Measurements from ENCODE around the gene DNAJC5. TPM values are rescaled to one million over a fixed set of nuclear protein-coding genes. Genes with fewer than 3 reads are reported as not detected.
"Not testable (repeated sequence)": the region's sequence is repeated elsewhere in the genome, so short reads cannot be mapped to it uniquely, and the experiment has no call there.

The DNAJC5 gene
- total RNA-seq, 1 experiment from 2014 or later = 92.0 TPM

DNA sequence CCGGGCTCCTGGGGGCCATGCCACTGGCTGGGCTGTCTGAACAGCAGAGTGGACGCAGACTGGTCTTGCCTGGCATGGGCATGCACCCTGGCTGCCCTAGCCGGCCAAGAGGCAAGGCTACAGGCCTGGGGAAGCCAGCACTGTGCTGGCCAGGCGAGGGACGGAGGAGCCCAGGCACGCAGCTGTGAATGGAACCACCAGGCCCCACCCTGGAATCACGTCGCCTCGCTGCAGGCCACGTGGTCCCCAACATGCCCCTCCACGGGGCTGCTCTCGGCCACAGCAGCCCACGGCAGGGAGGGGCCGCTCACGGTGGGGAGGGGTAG lies 57.2 kb downstream of the DNAJC5 start:
- no peak overlapping the region for H3K4me3 ChIP-seq
- no peaks in the 10 kb centered on the region for H3K27me3 ChIP-seq
- H3K9me3 ChIP-seq = peaks cover 3% of the 10 kb centered on the region; the same call in 1 of the 2 replicates
- DNase-seq = no peak
- peaks cover 45% of the 10 kb centered on the region for H3K36me3 ChIP-seq

DNA sequence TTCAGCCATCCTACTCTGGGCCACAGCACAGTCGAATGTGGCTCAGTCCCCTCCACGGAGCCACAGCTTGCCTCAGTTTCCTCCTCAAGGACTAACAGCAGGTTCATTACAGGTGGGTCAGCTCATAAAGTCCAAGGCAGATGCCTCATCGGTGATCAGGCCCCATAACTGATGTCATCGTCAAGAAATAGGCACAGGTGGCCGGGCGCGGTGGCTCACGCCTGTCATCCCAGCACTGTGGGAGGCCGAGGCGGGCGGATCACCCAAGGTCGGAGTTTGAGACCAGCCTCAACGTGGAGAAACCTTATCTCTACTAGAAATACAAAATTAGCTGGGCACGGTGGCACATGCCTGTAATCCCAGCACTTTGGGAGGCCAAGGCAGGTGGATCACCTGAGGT lies 57.8 kb downstream of the DNAJC5 start:
- no peak overlapping the region for H3K4me3 ChIP-seq
- peaks cover 3% of the 10 kb centered on the region; the same call in 1 of the 2 replicates for H3K9me3 ChIP-seq
- no peak for DNase-seq
- H3K36me3 ChIP-seq = peaks cover 40% of the 10 kb centered on the region
- no peaks in the 10 kb centered on the region for H3K27me3 ChIP-seq

DNA sequence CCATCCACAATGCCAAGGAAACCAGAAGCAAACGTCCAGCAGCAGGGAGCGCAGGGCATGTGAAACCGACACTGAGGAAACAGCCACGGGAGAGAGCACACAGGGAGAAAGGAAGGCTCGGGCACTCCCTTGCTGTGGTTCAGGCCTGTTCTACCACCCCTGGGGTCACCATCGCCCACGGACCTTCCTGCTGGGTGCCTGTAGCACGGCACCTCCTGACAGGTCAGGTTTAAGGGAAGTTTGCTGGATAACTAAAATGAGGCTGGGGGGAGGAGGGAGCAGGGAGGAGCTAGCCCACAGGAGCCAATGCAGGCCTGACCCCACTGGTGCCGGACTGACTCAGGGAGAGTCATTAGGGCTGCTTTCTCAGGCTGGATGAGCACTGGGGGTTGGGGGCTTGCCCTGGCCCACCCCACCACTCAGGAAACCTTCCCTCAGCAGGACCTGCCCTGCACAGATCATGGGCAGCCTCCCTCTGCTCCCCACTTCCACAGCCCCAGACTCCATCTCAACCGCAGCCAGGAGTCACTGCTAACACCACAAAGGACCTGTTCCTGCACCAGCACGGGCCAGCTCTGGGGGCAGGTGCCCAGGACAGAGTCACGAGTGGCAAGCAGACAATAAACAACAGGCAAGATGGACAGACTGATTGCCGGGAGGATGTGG lies 59.0 kb downstream of the DNAJC5 start:
- H3K9me3 ChIP-seq = no peaks in the 10 kb centered on the region
- no peak overlapping the region; the same call in 1 of the 2 replicates for H3K4me3 ChIP-seq
- DNase-seq = no peak
- H3K27me3 ChIP-seq = no peaks in the 10 kb centered on the region
- peaks cover 40% of the 10 kb centered on the region for H3K36me3 ChIP-seq

DNA sequence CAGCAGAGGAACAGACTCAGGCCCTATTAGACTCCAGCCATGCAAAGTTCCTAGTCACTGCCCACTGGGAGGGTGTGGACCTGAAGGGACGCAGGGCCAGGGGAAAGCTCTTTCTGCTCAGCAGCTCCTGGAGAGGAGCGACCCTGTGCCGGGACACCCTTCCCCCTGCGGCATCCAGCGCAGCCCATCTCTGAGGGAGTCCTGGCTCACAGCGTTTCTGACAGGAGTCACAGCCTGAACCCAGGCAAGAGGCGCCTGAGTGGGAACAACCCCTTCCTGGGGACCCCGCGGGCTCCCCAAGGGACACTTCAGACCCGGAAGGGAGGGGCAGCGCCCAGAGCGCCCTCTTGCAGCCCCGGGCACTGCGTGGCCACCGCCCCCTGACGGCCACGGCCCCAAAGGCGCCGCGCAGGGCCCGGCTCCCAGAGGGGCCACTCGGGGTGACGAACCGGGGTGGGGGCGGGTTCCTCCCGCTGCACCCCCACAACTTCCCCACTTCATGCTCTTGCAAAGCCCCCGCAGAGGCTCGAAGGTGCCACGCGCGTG lies 60.4 kb downstream of the DNAJC5 start:
- H3K9me3 ChIP-seq = no peaks in the 10 kb centered on the region
- no peaks in the 10 kb centered on the region for H3K27me3 ChIP-seq
- DNase-seq = peak; percentile 58
- H3K36me3 ChIP-seq = peaks cover 46% of the 10 kb centered on the region
- peak overlapping the region; percentile 98 for H3K4me3 ChIP-seq

DNA sequence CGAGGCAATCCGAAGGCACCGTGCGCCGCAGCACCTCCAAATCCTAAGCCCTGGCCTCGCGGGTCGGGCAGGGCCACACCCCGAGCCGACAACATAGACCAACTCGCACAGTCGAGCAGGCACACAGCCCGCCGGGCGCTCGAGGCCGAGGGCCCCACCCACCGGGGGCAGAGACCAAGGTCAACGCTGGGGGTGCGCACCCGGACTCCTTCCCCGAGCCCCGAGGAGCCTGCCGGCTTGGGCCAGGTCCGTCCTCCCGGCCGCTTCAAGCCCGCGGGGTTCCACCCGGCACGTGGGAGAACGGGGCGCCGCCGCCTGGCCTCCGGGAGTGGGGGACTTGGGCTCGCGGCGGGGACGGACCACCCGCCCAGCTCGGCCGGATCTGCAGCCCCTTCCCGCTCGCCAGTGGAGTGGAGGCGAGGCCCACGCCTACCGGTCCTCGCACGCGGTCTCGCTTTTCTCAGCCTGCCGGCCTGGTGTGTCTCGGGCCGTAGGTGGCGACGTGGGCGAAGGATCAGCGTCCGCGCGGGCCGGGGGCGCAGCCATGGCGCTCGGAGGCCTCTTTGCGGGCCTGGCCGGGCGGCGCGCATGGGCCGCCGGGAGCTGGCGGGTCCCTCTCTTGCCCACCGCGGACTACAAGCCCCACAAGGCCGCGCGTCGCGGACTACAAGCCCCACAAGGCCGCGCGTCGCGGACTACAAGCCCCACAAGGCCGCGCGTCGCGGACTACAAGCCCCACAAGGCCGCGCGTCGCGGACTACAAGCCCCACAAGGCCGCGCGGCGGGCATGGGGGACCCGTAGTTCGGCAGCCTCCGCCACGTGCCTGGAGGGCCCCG lies 61.1 kb downstream of the DNAJC5 start, which contains the start of gene UCKL1:
Gene UCKL1 (minus strand): TSS at position 590 of the 837 bp plus-strand sequence. CDS start 44 bp downstream, at position 546.
- Histone ChIP-seq H3K36me3 (peaks cover 42% of the 10 kb centered on the region), H3K9me3 (no peaks in the 10 kb centered on the region), H3K4me3 (peak within 1 kb of the TSS; percentile 98), H3K27me3 (no peaks in the 10 kb centered on the region)
- DNase-seq = peak; percentile 93

DNA sequence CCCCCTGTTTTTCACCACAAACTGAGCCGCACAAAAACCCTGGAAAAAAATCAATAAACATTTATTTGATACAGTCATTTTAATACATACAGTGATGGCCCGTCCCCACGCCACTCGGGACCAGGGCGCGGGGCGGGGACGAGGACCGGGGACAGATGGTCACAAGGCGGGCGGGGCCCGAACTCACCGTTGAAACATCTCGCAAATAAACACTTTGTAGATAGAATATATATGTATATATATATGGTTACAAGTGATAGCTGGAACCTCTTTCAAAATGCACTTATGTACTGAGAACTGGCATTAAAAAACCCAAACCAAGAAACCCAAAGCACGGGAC lies 61.7 kb downstream of the DNAJC5 start:
- Histone ChIP-seq H3K9me3 (no peaks in the 10 kb centered on the region), H3K4me3 (peak overlapping the region; percentile 98), H3K36me3 (peaks cover 48% of the 10 kb centered on the region), H3K27me3 (no peaks in the 10 kb centered on the region)
- DNase-seq = no peak

DNA sequence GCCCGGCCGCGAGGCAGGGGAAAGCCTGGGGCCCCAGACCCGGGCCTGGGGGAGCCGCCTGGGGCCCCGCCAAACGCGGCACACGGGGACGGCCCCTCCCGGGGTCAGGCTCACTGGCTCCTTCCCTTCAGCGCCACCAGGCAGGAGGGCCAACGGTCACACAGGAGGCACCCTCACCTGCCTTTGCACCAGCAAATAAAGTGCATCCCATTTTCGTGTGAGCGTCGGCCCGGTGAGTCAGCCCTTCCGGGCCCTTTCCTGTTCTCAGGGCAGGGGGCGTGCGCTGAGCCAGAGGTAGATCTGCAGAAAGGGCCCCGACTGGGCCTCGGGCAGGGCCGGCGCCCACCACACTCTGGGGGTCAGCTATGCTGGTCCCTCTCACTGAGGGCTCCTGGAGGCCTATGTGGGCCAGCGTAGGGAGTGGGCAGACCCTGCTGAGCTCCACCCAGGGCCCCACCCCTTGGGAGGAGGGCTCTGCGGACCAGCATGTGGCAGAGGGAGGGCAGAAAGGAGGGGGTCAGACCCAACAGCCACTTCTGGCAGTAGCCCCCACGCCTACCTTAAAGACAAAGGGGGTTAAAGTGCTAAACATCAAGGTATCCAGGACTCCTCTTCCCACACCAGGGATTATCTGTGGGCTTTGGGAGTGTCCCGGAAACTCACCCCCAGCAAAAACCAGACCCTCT lies 62.2 kb downstream of the DNAJC5 start:
- DNase-seq = peak; percentile 86
- peak overlapping the region; percentile 98 for H3K4me3 ChIP-seq
- no peaks in the 10 kb centered on the region for H3K9me3 ChIP-seq

DNA sequence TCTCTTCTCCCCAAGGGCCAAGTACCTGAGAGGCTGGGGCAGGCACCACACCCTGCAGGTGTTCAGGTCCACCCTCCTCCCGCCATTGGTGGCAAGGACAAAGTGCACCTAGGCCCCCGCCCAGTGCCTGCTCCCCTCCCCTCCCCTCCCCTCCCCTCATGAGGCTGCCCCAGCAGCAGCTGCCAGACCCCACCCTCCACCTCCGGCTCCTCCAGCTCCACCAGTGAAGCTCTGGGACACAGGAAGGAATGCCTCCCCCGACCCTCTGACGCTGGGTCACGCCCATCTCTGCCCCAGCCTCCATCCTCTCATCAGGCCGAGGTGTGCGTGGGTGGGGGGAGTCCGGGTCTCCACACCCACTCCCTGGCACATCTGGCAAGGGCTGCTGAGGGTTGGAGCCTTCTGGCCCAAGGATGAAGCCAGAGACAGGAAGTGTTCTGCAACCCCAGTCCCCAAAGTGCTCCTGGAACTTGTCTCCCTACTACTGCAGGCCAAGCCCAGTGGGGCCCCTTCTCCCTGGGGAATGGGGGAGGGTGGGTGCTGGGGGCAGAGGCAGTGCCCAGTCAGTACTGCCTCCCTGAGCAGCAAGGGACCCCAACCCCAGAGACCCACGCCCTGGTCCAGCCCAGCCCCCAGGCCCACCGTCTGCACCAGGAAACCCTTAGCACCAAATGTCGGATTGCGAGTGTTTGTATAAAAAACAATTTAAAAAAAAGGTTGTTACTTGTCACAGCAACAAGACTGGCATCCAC lies 62.9 kb downstream of the DNAJC5 start:
- peak; percentile 93 for DNase-seq
- H3K36me3 ChIP-seq = peaks cover 51% of the 10 kb centered on the region
- no peaks in the 10 kb centered on the region for H3K9me3 ChIP-seq
- peak overlapping the region; percentile 98 for H3K4me3 ChIP-seq
- no peaks in the 10 kb centered on the region for H3K27me3 ChIP-seq

More for the DNA sequence above, 62.2 kb downstream of the DNAJC5 start:
- Histone ChIP-seq H3K36me3 (peaks cover 51% of the 10 kb centered on the region), H3K27me3 (no peaks in the 10 kb centered on the region)

DNA sequence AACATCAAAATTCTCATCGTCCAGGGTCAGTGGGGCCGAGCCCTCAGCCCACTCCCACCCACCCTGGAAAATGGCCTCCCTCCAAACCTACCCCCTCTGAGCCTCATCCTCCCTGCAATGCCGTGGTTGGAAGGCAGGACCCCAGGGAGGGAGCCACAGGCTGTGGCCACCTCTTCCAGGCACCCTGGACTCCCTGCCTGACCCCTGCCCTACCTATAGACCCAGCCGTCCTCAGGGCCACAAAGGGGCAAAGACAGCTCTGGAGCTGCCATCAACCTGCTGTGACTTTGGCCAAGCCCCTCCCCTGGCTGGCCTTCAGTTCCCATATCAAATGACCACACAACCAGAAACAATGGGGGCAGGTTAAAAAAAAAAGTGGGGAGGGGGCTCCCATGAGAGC lies 63.5 kb downstream of the DNAJC5 start:
- H3K4me3 ChIP-seq = no peak overlapping the region
- H3K9me3 ChIP-seq = no peaks in the 10 kb centered on the region
- no peak for DNase-seq
- peaks cover 57% of the 10 kb centered on the region for H3K36me3 ChIP-seq
- no peaks in the 10 kb centered on the region for H3K27me3 ChIP-seq

DNA sequence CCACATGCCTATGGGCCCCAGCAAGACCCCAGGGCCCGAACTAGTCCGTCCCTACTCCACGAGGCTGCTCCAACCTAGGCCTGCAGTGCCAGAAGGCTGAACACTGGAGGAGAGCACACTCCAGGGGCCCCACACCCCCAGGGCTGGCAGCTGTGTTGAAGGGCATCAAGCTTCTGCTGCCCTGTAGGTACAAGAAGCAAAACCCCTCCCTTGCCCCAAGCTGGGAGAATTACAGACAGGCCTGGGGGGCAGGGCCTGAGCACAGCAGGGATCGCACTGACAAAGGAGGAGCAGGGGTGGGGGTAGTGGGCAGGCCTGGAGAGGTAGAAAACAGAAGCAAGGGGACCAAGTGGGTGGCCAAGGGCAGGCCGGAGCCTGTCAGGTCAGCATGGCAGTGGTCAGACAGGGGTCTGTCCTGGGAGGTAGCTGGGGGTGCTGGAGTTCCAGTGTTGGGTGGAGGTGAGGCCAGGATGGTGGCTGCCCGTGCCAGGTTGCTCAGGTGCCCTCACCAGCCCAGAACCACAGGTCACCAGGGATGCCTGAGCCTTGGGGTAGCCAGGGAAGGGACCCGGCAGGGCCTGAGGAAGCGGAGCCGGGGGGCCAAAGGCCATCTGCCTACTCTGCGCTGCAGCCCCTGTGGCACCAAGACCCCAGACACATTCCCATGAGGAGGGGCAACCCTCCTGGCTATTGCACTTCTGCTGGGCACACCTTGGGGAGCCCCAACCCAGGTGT lies 64.2 kb downstream of the DNAJC5 start:
- Histone ChIP-seq H3K4me3 (no peak overlapping the region), H3K27me3 (no peaks in the 10 kb centered on the region), H3K9me3 (no peaks in the 10 kb centered on the region), H3K36me3 (peaks cover 61% of the 10 kb centered on the region)
- DNase-seq = no peak

DNA sequence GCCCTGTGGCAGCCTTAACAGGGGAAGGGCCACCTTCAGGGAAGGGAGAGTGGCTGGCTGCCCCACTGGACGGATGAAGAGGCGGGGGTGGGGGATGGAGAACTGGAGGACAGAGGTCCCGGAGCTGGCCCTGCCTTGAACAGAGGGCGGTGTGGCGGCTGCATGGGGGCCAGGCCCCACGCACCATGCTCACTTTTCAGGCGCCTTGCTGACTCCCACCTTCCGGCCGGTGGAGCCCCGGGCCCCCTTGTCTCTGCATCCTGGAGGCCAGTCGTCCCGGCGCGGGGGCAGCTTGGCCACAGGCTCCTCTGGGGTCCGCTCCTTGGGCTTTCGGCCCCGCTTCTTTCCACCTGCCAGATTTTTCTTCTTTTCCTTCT lies 64.8 kb downstream of the DNAJC5 start:
- no peak overlapping the region for H3K4me3 ChIP-seq
- no peaks in the 10 kb centered on the region for H3K27me3 ChIP-seq
- H3K9me3 ChIP-seq = no peaks in the 10 kb centered on the region
- no peak for DNase-seq
- peaks cover 59% of the 10 kb centered on the region for H3K36me3 ChIP-seq

DNA sequence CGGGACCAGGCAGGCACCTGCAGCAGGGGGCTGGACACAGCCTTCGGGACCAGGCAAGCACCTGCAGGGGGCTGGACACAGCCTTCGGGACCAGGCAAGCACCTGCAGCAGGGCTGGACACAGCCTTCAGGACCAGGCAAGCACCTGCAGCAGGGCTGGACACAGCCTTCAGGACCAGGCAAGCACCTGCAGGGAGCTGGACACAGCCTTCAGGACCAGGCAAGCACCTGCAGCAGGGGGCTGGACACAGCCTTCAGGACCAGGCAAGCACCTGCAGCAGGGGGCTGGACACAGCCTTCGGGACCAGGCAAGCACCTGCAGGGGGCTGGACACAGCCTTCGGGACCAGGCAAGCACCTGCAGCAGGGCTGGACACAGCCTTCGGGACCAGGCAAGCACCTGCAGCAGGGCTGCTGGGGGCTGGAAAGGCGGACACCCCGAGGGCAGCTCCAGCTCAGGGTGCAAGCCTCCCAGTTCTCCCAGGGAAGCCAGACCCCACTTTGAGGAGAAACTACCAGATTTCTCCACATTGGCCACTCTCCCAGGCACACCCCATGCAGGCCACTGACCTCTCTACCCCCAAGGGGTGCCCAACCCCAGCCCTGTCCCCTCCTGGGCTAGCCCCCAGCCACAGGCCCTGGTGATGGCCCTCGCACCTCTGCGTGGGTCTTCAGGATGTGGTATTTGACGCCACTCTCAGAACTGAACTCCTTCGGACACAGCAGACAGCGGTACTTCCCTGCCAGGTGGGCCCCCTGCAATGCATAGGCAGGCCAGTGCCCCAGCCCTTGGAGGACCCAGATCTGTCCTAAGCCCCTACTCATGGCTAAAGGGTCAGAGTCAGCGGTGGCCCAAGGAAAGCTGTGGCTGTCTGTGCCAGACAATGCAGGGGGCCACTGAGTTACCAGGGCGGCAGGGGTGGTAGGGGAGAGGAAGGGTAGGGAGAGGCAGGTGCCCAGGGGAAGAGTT lies 66.0 kb downstream of the DNAJC5 start:
- DNase-seq, H3K9me3 ChIP-seq, H3K27me3 ChIP-seq, H3K4me3 ChIP-seq: not testable (repeated sequence)
- H3K36me3 ChIP-seq = peaks cover 54% of the 10 kb centered on the region

DNA sequence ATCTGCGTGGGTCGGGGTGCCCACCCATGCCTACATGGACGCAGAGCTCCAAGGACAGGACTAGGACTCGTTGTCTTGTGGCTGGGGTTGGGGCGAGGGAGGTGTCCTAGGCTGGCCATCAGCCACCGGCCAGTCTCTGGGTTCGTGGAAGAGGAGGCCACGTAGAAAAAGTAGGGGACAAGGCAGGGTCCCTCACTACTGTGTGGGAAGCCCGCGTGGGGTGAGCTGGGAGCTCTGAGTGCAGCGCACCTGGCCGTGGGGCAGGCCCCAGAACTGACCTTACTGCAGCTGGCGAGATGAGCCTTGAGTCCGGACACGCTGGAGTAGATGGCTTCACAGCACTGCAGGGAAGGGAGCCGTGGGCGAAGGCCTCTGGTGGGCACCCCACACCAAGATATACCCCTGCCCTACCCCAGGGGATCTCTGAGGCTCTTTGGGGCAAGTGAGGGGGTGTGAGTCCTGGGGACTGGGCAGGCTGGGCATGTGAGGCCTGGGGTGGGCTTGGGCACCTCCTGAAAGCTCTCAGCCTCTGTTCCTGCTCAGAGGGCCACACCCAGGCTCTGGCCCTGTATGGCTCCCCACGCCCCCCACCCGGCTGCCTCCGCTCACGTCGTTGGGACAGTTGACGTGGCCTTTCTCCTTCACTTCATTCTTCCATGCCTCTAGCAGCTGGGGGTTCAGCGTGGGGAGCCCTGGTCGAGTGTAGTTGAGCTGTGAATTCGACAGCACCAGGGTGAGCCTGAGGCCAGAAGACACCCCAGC lies 66.9 kb downstream of the DNAJC5 start:
- no peaks in the 10 kb centered on the region for H3K9me3 ChIP-seq
- peaks cover 61% of the 10 kb centered on the region for H3K36me3 ChIP-seq
- no peak for DNase-seq
- H3K4me3 ChIP-seq = no peak overlapping the region
- H3K27me3 ChIP-seq = no peaks in the 10 kb centered on the region

Measured in MG63 (cell line).